Measurements from ENCODE around the gene GRPEL2.

GRCh38 chr5:149297340-149298025, 47.8 kb upstream of the GRPEL2 start:
- TF ChIP-seq, protein P1, sequence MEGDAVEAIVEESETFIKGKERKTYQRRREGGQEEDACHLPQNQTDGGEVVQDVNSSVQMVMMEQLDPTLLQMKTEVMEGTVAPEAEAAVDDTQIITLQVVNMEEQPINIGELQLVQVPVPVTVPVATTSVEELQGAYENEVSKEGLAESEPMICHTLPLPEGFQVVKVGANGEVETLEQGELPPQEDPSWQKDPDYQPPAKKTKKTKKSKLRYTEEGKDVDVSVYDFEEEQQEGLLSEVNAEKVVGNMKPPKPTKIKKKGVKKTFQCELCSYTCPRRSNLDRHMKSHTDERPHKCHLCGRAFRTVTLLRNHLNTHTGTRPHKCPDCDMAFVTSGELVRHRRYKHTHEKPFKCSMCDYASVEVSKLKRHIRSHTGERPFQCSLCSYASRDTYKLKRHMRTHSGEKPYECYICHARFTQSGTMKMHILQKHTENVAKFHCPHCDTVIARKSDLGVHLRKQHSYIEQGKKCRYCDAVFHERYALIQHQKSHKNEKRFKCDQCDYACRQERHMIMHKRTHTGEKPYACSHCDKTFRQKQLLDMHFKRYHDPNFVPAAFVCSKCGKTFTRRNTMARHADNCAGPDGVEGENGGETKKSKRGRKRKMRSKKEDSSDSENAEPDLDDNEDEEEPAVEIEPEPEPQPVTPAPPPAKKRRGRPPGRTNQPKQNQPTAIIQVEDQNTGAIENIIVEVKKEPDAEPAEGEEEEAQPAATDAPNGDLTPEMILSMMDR (IDR thresholded peaks at IDR 0.05) = no peak
- TF ChIP-seq POLR2A (IDR thresholded peaks at IDR 0.05) = no peak
